DOHH2 (cell line): ENCODE results near the gene TLE7.

Source experiments
- EZH2phosphoT487 ChIP-seq: fragments of 200-600 bp; sonication (generic); IDR thresholded peaks from 2 replicates; pipeline ENCODE4 v1.6.1; 2017; ENCODE audit warnings: borderline replicate concordance, mild to moderate bottlenecking, antibody characterized with exemption, low read length, moderate library complexity, mixed read lengths
- TF ChIP-seq, protein P1 (sequence below): fragments of 200-600 bp; sonication (generic); IDR thresholded peaks from one replicate; pipeline ENCODE4 v1.5.1; 2014; ENCODE audit warnings: antibody characterized with exemption, mild to moderate bottlenecking, low read depth, low read length; ENCODE audit not compliant: poor library complexity, severe bottlenecking

DNA sequence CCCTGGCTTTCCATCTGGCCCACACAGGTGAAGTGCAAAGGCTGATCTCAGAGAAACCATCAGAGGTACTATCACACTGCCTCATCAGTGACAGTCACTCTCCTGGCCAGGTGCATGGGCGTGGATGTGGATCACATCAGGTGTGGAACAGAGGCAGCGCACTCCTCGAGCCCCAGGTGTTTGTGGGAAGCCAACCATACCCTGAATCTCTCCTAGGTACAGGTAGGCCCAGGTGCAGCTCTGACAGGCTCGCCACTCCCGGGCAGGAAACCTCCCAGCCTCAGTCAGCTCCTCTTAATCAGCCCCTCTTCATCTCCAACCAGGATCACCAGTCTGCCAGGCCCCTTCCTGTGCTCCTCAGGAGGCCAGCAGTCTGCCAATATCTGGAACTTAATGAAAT lies 31.7 kb downstream of the TLE7 start:
- TF ChIP-seq, protein P1, sequence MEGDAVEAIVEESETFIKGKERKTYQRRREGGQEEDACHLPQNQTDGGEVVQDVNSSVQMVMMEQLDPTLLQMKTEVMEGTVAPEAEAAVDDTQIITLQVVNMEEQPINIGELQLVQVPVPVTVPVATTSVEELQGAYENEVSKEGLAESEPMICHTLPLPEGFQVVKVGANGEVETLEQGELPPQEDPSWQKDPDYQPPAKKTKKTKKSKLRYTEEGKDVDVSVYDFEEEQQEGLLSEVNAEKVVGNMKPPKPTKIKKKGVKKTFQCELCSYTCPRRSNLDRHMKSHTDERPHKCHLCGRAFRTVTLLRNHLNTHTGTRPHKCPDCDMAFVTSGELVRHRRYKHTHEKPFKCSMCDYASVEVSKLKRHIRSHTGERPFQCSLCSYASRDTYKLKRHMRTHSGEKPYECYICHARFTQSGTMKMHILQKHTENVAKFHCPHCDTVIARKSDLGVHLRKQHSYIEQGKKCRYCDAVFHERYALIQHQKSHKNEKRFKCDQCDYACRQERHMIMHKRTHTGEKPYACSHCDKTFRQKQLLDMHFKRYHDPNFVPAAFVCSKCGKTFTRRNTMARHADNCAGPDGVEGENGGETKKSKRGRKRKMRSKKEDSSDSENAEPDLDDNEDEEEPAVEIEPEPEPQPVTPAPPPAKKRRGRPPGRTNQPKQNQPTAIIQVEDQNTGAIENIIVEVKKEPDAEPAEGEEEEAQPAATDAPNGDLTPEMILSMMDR = no peak
- TF ChIP-seq EZH2phosphoT487 = no peak
